SKM-1 (cell line): ENCODE results near the gene FXR1.
"Not testable (repeated sequence)": the region's sequence is repeated elsewhere in the genome, so short reads cannot be mapped to it uniquely, and the experiment has no call there.

Experiments
- DNase-seq: peaks from one replicate; lab custom pipeline; 2025; ENCODE audit not compliant: unreplicated experiment; lab: John Stamatoyannopoulos, UW

Gene FXR1

GRCh38 chr3:180932819-180933218 is 20.3 kb downstream of the FXR1 start:
- no peak for DNase-seq

- no peak for DNase-seq
Measured at GRCh38 chr3:180934638-180935037, 22.2 kb downstream of the FXR1 start.

- no peak for DNase-seq
Measured at GRCh38 chr3:180940826-180941225, 28.4 kb downstream of the FXR1 start.

- DNase-seq = no peak
Measured at GRCh38 chr3:180947761-180948390, 35.4 kb downstream of the FXR1 start.

GRCh38 chr3:180959691-180960090 is 47.2 kb downstream of the FXR1 start:
- no peak for DNase-seq

GRCh38 chr3:180961087-180961486 is 48.6 kb downstream of the FXR1 start:
- no peak for DNase-seq

- no peak for DNase-seq
Measured at GRCh38 chr3:180961552-180961951, 49.1 kb downstream of the FXR1 start.

GRCh38 chr3:180962530-180962929 is 50.1 kb downstream of the FXR1 start:
- DNase-seq = no peak

GRCh38 chr3:180970931-180971330 is 58.5 kb downstream of the FXR1 start:
- DNase-seq = no peak

- no peak for DNase-seq
Measured at GRCh38 chr3:180973543-180973942, 61.1 kb downstream of the FXR1 start.

GRCh38 chr3:180974286-180974685 is 61.8 kb downstream of the FXR1 start:
- no peak for DNase-seq

- DNase-seq = no peak
Measured at GRCh38 chr3:180977498-180977897, 65.0 kb downstream of the FXR1 start.

- no peak for DNase-seq
Measured at GRCh38 chr3:180979961-180980360, 67.5 kb downstream of the FXR1 start.

- DNase-seq = no peak
Measured at GRCh38 chr3:180980611-180981010, 68.1 kb downstream of the FXR1 start.

GRCh38 chr3:180981912-180982311 is 69.4 kb downstream of the FXR1 start:
- DNase-seq = no peak

- no peak for DNase-seq
Measured at GRCh38 chr3:180983136-180983535, 70.7 kb downstream of the FXR1 start.

GRCh38 chr3:180986366-180986765 is 73.9 kb downstream of the FXR1 start:
- DNase-seq = not testable (repeated sequence)

GRCh38 chr3:180987344-180987743 is 74.9 kb downstream of the FXR1 start:
- DNase-seq = no peak

- DNase-seq = peak; percentile 89
Measured at GRCh38 chr3:180989291-180990163, 77.1 kb downstream of the FXR1 start, which contains the start of gene DNAJC19. TSS of gene DNAJC19 (minus strand) at chr3:180989736. CDS start at chr3:180989602, 134 bp downstream.

GRCh38 chr3:180990505-180990904 is 78.0 kb downstream of the FXR1 start:
- no peak for DNase-seq

- DNase-seq = no peak
Measured at GRCh38 chr3:180996415-180996932, 84.0 kb downstream of the FXR1 start.

- not testable (repeated sequence) for DNase-seq
Measured at GRCh38 chr3:181002331-181002730, 89.9 kb downstream of the FXR1 start.
